Activated CD8-positive, alpha-beta memory T cell treated with anti-CD3 and anti-CD28 coated beads, Interleukin-2, amount 50 U/mL, for 24 hours (primary cell): ENCODE results near the gene TENT4B.

Experiments used
- DNase-seq: peaks from one replicate; pipeline ENCODE4 v3.0.0-alpha.2; 2020; ENCODE audit errors: extremely low read depth

The TENT4B gene

GRCh38 chr16:50271148-50272041 is 118.3 kb downstream of the TENT4B start:
- DNase-seq: no peak

GRCh38 chr16:50272111-50272571 is 119.0 kb downstream of the TENT4B start:
- no peak for DNase-seq

GRCh38 chr16:50272687-50273381 is 119.7 kb downstream of the TENT4B start:
- no peak for DNase-seq

- DNase-seq: no peak
These were observed 120.2 kb downstream of the TENT4B start for GRCh38 chr16:50273382-50273690.

GRCh38 chr16:50273888-50274325 is 120.8 kb downstream of the TENT4B start:
- no peak for DNase-seq

GRCh38 chr16:50274326-50275097 is 121.4 kb downstream of the TENT4B start:
- DNase-seq: no peak

GRCh38 chr16:50275098-50275415 is 122.0 kb downstream of the TENT4B start:
- no peak for DNase-seq

GRCh38 chr16:50275428-50276325 is 122.6 kb downstream of the TENT4B start:
- no peak for DNase-seq

GRCh38 chr16:50276326-50276640 is 123.2 kb downstream of the TENT4B start:
- no peak for DNase-seq

- DNase-seq: no peak
These were observed 123.9 kb downstream of the TENT4B start for GRCh38 chr16:50276801-50277555.

GRCh38 chr16:50278251-50278650 is 125.1 kb downstream of the TENT4B start:
- no peak for DNase-seq

GRCh38 chr16:50279504-50279865 is 126.4 kb downstream of the TENT4B start:
- DNase-seq: no peak

- DNase-seq: no peak
These were observed 127.8 kb downstream of the TENT4B start for GRCh38 chr16:50280932-50281331.
